HG03159 (cell line): ENCODE results near the gene L3MBTL4.
"Not testable (repeated sequence)": the region's sequence is repeated elsewhere in the genome, so short reads cannot be mapped to it uniquely, and the experiment has no call there.

Experiments used
- ATAC-seq: cut with Tn5 transposase; IDR thresholded peaks from one replicate; pipeline ENCODE4 v1.9.1; 2021; ENCODE audit warnings: mild to moderate bottlenecking, moderate library complexity; ENCODE audit not compliant: unreplicated experiment

Gene L3MBTL4

GRCh38 chr18:6414723-6415417 lies at the start of gene L3MBTL4:
Gene L3MBTL4 (minus strand): TSS chr18:6414911. CDS start chr18:6311625, 103,286 bp downstream.
- ATAC-seq, result peak; percentile 40

- no peak for ATAC-seq
Observed at GRCh38 chr18:6452194-6452593, 37.5 kb upstream of the L3MBTL4 start.

- ATAC-seq, result peak; percentile 86
Observed at GRCh38 chr18:6449213-6449612, 34.5 kb upstream of the L3MBTL4 start.

- ATAC-seq, result no peak
Observed at GRCh38 chr18:6444466-6445228, 29.9 kb upstream of the L3MBTL4 start.

- ATAC-seq, result no peak
Observed at GRCh38 chr18:6441200-6441599, 26.5 kb upstream of the L3MBTL4 start.

GRCh38 chr18:6437937-6438818 lies 23.5 kb upstream of the L3MBTL4 start:
- ATAC-seq, result no peak

- no peak for ATAC-seq
Observed at GRCh38 chr18:6435731-6436130, 21.0 kb upstream of the L3MBTL4 start.

GRCh38 chr18:6434987-6435709 lies 20.4 kb upstream of the L3MBTL4 start:
- ATAC-seq, result no peak

- no peak for ATAC-seq
Observed at GRCh38 chr18:6434481-6434880, 19.8 kb upstream of the L3MBTL4 start.

- ATAC-seq, result no peak
Observed at GRCh38 chr18:6431659-6432318, 17.1 kb upstream of the L3MBTL4 start.

- ATAC-seq, result no peak
Observed at GRCh38 chr18:6428851-6429395, 14.2 kb upstream of the L3MBTL4 start.

GRCh38 chr18:6427286-6427685 lies 12.6 kb upstream of the L3MBTL4 start:
- no peak for ATAC-seq

GRCh38 chr18:6423289-6423688 lies 8.6 kb upstream of the L3MBTL4 start:
- ATAC-seq, result no peak

- peak; percentile 86 for ATAC-seq
Observed at GRCh38 chr18:6414118-6414722, 491 bp downstream of the L3MBTL4 start.

- no peak for ATAC-seq
Observed at GRCh38 chr18:6413579-6414117, 1.1 kb downstream of the L3MBTL4 start.

- no peak for ATAC-seq
Observed at GRCh38 chr18:6412933-6413472, 1.7 kb downstream of the L3MBTL4 start.

- no peak for ATAC-seq
Observed at GRCh38 chr18:6411382-6411781, 3.3 kb downstream of the L3MBTL4 start.

GRCh38 chr18:6409933-6410332 lies 4.8 kb downstream of the L3MBTL4 start:
- ATAC-seq, result no peak

- ATAC-seq, result not testable (repeated sequence)
Observed at GRCh38 chr18:6408543-6408942, 6.2 kb downstream of the L3MBTL4 start.
